ENCODE data around the gene FLCN.

The FLCN gene

DNA sequence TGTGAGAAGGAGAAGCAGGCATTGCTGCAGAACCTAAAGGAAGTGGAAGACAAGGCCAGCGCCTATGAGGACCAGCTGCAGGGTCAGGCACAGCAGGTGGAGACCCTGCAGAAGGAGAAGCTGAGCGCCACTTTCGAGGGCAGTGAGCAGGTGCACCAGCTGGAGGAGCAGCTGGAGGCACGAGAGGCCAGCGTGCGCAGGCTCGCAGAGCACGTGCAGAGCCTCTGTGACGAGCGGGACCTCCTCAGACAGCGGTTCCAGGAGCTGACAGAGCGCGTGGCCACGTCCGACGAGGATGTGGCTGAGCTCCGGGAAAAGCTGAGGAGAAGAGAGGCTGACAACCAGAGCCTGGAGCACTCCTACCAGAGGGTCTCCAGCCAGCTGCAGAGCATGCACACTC lies 72.3 kb downstream of the FLCN start:
- no peak for DNase-seq

DNA sequence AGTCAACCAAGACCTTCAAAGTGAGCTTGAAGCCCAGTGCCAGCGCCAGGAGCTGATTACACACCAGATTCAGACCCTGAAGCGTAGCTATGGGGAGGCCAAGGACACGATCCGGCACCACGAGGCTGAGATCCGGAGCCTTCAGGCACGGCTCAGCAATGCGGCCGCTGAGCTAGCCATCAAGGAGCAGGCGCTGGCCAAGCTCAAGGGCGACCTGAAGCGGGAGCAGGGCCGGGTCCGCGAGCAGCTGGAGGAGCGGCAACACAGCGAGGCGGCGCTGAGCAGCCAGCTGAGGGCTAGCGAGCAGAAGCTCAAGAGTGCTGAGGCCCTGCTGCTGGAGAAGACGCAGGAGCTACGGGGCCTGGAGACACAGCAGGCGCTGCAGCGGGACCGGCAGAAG lies 72.8 kb downstream of the FLCN start:
- no peak for DNase-seq
